HG03469 (cell line): ENCODE measurements around the gene MT1A.

ENCODE experiments used
- ATAC-seq: cut with Tn5 transposase; IDR thresholded peaks from one replicate; pipeline ENCODE4 v1.9.1; 2021; ENCODE audit warnings: mild to moderate bottlenecking, moderate library complexity, moderate number of reproducible peaks; ENCODE audit not compliant: unreplicated experiment

MT1A gene

DNA sequence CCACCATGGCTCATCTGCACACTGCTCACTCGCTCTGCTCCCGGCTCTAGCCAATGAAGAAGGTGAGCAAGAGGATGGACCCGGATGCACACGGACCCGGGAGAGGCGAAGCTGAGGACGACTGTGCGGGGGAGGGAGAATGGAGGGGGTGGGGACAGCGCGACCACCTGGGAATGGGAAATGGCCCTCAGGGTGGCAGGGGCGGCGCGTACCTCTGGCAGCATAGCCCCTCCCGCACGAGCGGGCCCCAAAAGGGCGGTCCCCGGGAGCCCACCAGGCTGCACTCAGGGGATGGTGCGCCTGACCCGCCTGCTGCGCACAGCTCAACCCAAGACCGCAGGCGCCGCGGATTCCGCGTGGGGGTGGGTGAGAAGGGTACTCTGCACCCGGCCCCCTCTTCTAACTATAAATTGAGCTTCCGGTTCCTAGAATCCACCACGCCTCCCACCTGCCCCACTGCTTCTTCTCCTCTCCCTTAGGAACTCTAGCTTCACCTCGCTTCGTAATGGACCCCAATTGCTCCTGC, 37.3 kb downstream of the MT1A start:
- no peak for ATAC-seq

DNA sequence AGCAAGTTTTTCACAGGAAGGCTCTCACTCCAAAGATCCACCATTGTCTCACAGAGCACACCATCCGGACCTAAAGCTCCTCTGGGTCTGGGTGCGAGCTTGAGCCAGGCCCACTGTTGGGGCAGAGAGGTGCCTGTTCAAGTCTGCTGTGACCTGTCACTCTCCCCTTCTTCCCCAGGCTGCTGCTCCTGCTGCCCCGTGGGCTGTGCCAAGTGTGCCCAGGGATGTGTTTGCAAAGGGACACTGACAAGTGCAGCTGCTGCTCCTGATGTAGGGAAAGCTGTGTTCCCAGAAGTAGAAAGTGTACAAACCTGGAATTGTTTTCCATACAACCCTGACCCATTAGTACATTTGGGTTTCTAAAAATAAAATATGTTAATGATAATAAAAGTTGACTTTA, 39.0 kb downstream of the MT1A start:
- ATAC-seq = no peak

DNA sequence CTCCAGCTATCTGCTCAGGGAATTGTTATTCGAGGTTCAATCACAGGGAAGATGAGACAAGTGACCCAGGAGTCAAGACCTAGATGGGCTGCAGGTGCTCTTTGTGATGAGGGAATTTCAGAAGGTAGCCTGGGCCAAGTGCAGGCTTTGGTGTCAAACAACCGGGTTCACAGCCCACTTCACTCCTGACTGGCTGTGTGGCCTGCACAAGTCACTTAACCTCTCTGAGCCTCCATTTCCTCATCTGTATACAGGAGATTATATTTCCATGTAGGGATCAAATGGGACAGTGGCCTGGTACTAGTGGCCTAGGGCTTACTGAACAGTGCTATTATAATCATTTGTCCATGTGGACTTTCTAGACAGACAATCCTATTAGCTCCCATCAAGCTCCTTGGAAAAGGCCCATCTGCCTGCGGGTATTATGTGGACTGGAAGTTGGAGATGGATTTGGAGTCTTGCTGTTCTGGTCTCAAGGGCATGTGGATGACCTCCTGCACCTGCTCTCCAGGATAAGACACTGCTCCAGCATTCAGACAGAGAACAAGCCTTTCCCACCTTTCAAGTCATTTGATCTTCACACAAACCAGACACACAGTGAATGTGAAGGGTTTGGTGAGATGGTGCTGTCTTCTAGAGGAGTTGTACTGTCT, 40.7 kb downstream of the MT1A start:
- no peak for ATAC-seq

GRCh38 chr16:56679818-56680217, 41.4 kb downstream of the MT1A start:
- ATAC-seq = no peak

DNA sequence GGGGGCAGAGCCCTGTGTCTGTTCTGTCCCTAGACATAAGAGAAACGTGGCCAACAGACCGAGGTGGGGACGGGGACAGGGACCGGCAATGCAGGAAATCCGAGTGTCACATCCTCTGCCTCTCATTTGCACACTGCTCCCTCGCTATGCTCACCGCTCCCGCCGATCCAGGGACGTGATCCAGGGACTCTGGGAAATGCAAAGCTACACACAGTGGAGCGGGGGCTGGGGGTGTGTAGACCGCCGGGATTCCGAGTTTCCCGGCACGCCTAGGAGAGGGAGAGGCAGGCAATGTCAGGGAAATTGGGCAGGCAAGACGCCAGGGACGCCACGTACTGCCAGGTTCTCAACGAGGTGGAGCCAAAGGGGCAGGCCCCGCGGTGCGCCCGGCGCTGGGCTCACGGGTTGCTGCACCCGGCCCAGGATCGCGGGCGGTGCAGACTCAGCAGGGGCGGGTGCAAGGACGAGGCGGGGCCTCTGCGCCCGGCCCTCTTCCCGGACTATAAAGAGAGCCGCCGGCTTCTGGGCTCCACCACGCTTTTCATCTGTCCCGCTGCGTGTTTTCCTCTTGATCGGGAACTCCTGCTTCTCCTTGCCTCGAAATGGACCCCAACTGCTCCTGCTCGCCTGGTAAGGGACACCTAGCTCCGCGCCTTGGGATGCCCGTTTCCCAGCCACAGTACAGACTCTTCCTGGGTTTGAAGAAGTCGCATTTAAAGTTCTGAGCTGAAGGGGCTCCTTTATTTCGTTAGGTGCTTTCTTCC, 43.7 kb downstream of the MT1A start, which contains the start of gene MT1X:
Gene MT1X, plus strand, starts transcription at position 532 of the 764 bp plus-strand sequence. Its CDS starts 71 bp downstream, at position 603.
- peak; percentile 92 for ATAC-seq

DNA sequence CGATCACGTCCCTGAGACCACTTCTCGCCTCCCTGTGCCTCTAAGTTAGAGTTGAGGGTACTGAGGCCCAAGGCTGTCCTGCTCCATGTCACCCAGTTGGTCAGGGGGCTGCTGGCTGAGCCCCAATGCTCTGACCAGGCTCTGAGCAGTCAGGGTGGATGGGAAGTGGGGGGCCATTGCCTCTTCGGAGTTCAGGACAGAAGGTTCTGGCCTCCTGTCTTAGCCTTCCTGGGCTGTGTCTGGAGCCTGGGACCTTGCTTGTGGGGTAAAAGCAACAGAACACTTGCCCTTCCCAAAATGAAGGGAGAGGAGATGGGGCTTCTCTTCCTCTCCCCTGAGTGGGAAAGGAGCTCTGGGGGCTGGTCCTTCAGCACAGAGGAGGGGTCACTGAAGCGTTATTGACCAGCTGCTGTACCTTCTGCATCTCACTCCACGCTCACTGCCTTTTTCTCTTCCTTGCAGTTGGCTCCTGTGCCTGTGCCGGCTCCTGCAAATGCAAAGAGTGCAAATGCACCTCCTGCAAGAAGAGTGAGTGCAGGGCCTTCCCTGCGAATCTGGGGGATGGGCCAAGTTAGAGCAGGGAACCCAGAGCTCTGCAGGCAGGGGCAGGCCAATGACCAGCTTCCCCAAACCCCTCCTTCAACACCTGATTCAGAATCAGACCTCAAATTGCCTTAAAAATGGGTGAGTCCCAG, 44.4 kb downstream of the MT1A start:
- no peak for ATAC-seq

GRCh38 chr16:56683424-56684172, 45.1 kb downstream of the MT1A start:
- ATAC-seq = no peak

- ATAC-seq = no peak
These were observed 45.9 kb downstream of the MT1A start for GRCh38 chr16:56684256-56684925.

GRCh38 chr16:56684926-56685590, 46.6 kb downstream of the MT1A start:
- ATAC-seq = no peak

- no peak for ATAC-seq
These were observed 48.3 kb downstream of the MT1A start for GRCh38 chr16:56686758-56687157.

GRCh38 chr16:56688762-56689161, 50.3 kb downstream of the MT1A start:
- no peak for ATAC-seq

GRCh38 chr16:56689171-56689570, 50.7 kb downstream of the MT1A start:
- ATAC-seq = no peak
